ENCODE measurements around the gene TRAPPC2L. TPM values are rescaled to one million over a fixed set of nuclear protein-coding genes. Genes with fewer than 3 reads are reported as not detected.

TRAPPC2L gene
- total and polyA plus RNA-seq, 2 of the 13 experiments (the other 11 are each of a cell fraction or from before 2014, with no cell fraction given): 96.3 to 107 TPM

DNA sequence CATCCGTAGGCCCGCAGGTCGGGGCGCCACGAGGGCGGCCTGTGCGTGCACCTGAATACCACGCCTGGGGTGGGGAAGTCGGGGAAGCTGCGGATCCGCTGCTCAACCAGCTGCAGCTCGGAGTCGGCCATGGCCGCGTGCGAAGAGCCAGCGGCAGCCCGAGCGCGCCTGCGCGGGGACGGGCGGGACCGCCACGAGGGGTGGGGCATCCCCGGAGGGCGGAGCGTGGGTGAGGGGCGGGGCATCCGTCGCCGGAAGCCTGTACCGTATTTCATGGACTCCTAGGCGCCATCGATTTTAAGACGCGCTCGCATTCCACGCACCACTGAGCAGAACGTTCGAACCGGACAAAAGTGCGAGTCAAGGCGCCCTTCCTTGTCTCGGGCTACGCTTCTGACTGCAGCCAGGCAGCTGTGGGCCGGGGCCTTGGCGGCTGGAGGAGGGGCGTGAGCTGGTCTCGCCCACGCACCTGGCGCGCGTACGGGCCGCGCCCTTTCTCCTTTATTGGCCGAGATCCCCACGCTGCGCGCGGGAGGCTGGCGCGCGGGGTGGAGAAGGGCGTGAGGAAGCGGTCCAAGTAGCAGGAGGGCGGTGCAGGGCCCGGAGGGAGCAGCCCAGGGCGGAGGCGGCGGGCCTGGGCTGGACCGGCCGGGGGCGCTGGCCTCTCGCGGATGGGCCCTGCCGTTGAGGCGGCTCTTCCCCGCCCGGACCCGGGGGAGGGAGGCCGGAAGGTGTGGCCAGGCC lies 45.0 kb upstream of the TRAPPC2L start, which contains the start of gene APRT (continued):
- no peak for TF ChIP-seq GABPA (IDR thresholded peaks at IDR 0.05; ENCODE audit: low read depth, low read length)
- TF ChIP-seq GABPA (CRISPR knock-in tag; IDR thresholded peaks at IDR 0.05; ENCODE audit: low read depth): peak; percentile 66
- no peak for TF ChIP-seq ZNF382 (CRISPR knock-in tag; IDR thresholded peaks at IDR 0.05; ENCODE audit: borderline replicate concordance)
- TF ChIP-seq TCF12 (IDR thresholded peaks at IDR 0.05): no peak
- TF ChIP-seq TCF12 (CRISPR knock-in tag; IDR thresholded peaks at IDR 0.05): peak; percentile 94
- TF ChIP-seq SYNCRIP (IDR thresholded peaks at IDR 0.05; ENCODE audit: insufficient read depth, low read depth, low read length): no peak
- TF ChIP-seq, protein P1, sequence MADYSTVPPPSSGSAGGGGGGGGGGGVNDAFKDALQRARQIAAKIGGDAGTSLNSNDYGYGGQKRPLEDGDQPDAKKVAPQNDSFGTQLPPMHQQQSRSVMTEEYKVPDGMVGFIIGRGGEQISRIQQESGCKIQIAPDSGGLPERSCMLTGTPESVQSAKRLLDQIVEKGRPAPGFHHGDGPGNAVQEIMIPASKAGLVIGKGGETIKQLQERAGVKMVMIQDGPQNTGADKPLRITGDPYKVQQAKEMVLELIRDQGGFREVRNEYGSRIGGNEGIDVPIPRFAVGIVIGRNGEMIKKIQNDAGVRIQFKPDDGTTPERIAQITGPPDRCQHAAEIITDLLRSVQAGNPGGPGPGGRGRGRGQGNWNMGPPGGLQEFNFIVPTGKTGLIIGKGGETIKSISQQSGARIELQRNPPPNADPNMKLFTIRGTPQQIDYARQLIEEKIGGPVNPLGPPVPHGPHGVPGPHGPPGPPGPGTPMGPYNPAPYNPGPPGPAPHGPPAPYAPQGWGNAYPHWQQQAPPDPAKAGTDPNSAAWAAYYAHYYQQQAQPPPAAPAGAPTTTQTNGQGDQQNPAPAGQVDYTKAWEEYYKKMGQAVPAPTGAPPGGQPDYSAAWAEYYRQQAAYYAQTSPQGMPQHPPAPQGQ (CRISPR knock-in tag; IDR thresholded peaks at IDR 0.05; ENCODE audit: borderline replicate concordance): peak; percentile 10; the same call in 1 of the 2 replicates
- TF ChIP-seq ATRX (CRISPR knock-in tag; IDR thresholded peaks at IDR 0.05; ENCODE audit: borderline replicate concordance): no peak
- peak; percentile 58 for TF ChIP-seq ZNF350 (CRISPR knock-in tag; IDR thresholded peaks at IDR 0.05; ENCODE audit: borderline replicate concordance, low read depth)
- no peak; the same call in 1 of the 2 replicates for TF ChIP-seq FOXO1 (CRISPR knock-in tag; IDR thresholded peaks at IDR 0.05)
- TF ChIP-seq ZNF431 (CRISPR knock-in tag; IDR thresholded peaks at IDR 0.05; ENCODE audit: borderline replicate concordance, low read depth): peak; percentile 74; the same call in 1 of the 2 replicates
- TF ChIP-seq FOXA3 (CRISPR knock-in tag; IDR thresholded peaks at IDR 0.05): peak; percentile 23; the same call in 1 of the 2 replicates
- TF ChIP-seq ZNF317 (CRISPR knock-in tag; IDR thresholded peaks at IDR 0.05): no peak
- TF ChIP-seq NFIB (CRISPR knock-in tag; IDR thresholded peaks at IDR 0.05; ENCODE audit: borderline replicate concordance): no peak
- no peak for TF ChIP-seq PHB2 (IDR thresholded peaks at IDR 0.05; ENCODE audit: partially characterized antibody)
- TF ChIP-seq HDAC6 (IDR thresholded peaks at IDR 0.05; ENCODE audit: low read depth, low read length): no peak
- TF ChIP-seq ZMAT3 (CRISPR knock-in tag; conservative IDR thresholded peaks at IDR 0.05): peak; percentile 93
- TF ChIP-seq ZNF354B (CRISPR knock-in tag; IDR thresholded peaks at IDR 0.05): peak; percentile 17; the same call in 1 of the 2 replicates
- TF ChIP-seq KDM5B (CRISPR knock-in tag; IDR thresholded peaks at IDR 0.05; ENCODE audit: borderline replicate concordance): peak; percentile 97
- TF ChIP-seq ZNF83 (CRISPR knock-in tag; IDR thresholded peaks at IDR 0.05; ENCODE audit: borderline replicate concordance): no peak
- TF ChIP-seq GATAD2A (CRISPR knock-in tag; IDR thresholded peaks at IDR 0.05): peak; percentile 57; the same call in 1 of the 2 replicates
- no peak for TF ChIP-seq HNRNPK (IDR thresholded peaks at IDR 0.05; ENCODE audit: low read depth, low read length, poor library complexity, severe bottlenecking)
- TF ChIP-seq GTF2F1 (IDR thresholded peaks at IDR 0.05; ENCODE audit: low read length): 0 out of 2 replicates have a peak, but pooled peaks have one; percentile 63
- no peak for TF ChIP-seq SRSF4 (IDR thresholded peaks at IDR 0.05; ENCODE audit: low read depth, low read length, poor library complexity, severe bottlenecking)
- no peak; the same call in 1 of the 2 replicates for TF ChIP-seq RARA (CRISPR knock-in tag; IDR thresholded peaks at IDR 0.05)
- peak; percentile 71 for TF ChIP-seq HOXA3 (CRISPR knock-in tag; IDR thresholded peaks at IDR 0.05)
- no peak for TF ChIP-seq FLYWCH1 (CRISPR knock-in tag; IDR thresholded peaks at IDR 0.05)
- peak; percentile 14; the same call in 1 of the 2 replicates for TF ChIP-seq JUN (CRISPR knock-in tag; IDR thresholded peaks at IDR 0.05)
- no peak for TF ChIP-seq DNMT3B (CRISPR knock-in tag; conservative IDR thresholded peaks at IDR 0.05)
- TF ChIP-seq CEBPB (IDR thresholded peaks at IDR 0.05; ENCODE audit: borderline replicate concordance, low read depth, low read length): no peak
- TF ChIP-seq TOE1 (CRISPR knock-in tag; IDR thresholded peaks at IDR 0.05): no peak; the same call in 1 of the 2 replicates
- peak; percentile 96 for TF ChIP-seq YEATS4 (CRISPR knock-in tag; IDR thresholded peaks at IDR 0.05; ENCODE audit: borderline replicate concordance)

Measured in HepG2 (cell line).